ENCODE data around the gene CSRP3.

CSRP3 gene

DNA sequence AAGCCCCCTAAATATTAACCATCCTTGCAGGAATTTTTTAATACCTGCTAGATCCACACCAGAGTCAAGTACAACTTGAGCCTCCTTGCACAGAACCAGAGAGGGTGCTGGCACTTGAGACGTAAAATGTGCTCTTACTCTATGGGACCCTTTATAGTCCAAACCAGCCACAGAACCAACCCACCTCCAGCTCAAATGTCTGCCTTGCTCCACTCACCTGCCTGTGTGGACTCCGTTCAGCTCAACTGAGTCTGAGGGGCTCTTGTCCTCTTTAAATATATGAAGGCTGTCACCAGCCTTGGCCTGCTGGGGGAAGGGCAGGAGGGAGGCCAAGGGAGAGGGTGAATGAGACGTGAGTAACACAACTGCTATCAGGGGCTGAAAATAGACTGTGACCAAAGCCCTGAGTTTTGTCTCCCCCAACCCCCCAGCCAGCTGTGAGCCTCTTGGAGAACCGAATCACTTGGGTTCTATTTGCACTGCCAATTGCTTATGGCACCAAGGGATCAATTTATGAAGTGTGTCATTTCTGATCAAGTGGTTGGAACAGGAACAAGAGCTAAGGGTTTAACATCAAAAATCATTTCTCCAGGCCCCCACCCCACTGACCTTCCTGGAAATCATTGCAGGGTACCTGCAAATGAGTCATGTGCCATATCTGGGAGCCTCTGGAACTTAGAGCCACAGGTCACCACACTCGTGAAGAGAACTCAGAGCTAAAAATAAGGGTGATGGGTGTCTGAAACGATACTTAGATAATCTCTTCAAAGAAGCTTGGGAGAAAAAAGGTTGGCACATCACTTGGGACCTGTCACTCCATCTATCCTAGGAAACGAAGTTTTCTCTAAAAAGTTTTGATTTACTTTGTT is at the start of gene CSRP3:
Gene CSRP3, minus strand, starts transcription at position 247 of the 869 bp plus-strand sequence. CDS start 9,535 bp downstream, outside the sequence.
- no peak for DNase-seq (ENCODE audit: low read depth)

DNA sequence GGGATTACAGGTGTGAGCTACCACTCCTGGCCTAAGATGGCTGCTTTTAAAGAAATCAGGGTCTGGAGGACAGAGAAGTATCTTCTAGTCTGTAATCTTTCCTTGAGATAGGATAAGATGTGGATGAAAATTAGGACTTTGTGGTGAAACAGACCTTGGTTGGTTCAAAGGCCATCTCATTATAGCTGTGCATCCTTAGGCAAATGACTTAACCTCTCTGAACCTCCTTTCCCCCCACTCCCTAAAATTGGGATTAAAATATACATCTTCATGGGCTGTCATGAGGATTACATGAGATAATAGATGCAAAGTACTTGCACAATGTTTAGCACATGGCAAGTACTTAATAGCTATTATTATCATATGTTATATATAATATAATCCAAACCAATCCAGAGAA is 49.8 kb upstream of the CSRP3 start:
- DNase-seq (ENCODE audit: low read depth) = no peak

DNA sequence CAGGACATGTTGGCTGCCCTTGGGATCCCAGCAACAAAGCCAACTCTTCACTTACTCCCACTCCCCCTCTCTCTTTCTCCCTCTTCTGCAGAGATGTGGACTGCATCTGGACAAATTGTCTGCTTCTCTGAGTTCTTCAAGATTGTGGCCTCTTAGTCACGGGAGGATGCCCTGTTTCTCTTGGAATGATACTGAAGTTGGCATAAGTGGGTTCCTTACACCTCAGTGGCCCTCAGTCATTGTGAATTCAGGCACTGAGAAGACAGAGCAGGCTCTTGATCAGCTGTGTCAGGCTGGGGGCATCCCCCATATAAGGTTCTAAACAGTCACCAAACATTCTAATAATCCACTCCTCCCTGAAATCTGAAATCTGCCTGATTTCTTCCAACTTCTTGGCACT is 45.0 kb upstream of the CSRP3 start:
- DNase-seq (ENCODE audit: low read depth) = no peak

DNA sequence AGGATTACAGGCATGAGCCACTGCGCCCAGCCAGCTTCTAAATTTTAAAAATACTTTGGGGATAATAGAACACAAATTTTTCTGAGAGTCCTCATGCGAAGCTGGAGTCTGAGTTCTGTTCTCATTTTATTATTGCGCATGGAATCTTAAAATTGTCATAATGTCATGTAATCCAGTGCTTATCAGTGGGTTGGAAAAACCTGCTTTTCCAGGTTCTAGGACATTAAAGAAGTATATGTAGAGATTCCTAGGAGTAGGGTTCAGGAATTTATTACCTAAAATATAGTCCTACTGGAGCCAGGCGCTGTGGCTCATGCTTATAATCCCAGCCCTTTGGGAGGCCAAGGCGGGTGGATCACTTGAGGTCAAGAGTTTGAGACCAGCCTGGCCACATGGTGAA is 43.6 kb upstream of the CSRP3 start:
- no peak for DNase-seq (ENCODE audit: low read depth)

DNA sequence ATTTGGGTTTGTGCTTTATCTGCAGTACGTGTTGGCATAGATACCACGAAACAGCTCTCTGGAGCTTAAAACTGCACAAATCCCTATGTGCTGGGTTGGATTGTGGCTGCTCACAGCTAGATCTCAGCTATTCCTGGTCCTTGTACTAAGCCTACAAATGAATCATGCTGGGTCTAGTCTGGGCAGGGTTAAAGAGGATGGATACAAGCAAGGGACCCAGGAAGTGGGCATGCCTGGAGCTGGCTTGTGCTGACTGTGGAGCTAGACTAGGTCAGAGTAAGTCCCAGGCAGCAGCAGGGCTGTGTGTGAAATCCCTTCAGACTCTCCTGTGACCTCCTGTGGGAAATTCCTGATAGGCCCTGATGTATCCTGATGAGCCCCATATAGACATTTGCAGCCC is 42.8 kb upstream of the CSRP3 start:
- no peak for DNase-seq (ENCODE audit: low read depth)

DNA sequence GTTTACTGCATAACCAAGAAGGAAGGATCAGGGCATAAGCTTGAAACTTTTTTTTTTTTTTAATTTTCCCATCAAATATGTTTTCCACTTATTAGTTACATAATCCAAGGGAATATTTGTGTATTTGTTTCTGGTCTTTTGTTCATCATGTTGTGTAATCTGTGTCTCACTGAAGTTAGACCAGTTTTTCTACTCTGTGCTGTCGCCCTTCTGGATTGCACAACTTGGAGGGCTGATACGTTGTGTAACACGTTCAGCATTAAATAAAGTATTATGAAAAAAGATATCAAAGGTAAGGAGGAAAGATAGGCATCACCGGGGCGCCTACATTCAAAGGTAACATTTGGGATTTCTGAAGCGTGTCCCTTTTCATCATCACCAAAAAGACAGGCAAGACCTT is 42.3 kb upstream of the CSRP3 start:
- DNase-seq (ENCODE audit: low read depth) = no peak

DNA sequence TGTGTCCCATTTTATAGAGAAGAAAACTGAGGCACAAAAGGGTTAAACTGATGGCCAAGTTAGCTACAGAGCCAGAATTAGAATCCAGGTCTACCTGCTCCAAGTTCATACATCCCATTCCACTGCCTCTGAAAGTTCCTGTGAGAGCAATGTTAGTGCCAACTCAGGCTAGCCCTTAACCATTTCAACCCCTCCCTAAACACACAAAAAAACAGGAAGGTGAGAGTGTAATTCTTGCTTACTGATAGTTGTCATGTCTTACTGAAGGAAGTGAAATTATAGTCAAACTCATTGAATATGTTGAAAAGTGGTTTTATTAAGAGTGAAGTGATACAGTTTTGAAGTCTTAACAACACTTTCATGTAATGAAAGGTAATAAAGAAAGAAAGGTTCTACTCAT is 41.8 kb upstream of the CSRP3 start:
- DNase-seq (ENCODE audit: low read depth) = no peak

DNA sequence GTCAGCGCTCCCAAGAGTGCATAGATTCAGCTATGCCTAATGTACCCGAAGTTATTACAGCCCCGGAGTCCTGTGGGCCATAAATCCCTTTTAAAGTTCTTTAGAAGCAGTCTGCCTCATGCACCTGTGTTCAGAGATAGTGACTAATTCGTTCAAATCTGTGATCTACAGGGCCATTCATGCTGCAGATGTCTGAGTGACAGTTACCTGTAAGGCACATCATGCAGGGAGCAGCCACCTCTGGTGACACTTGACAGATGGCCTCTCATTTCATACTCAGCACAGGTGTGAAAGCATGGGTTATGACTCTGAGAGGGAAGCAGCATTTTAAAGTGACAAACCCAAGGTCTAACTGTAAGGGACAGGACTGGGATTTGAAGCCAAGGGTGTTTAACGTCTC is 41.4 kb upstream of the CSRP3 start:
- no peak for DNase-seq (ENCODE audit: low read depth)

DNA sequence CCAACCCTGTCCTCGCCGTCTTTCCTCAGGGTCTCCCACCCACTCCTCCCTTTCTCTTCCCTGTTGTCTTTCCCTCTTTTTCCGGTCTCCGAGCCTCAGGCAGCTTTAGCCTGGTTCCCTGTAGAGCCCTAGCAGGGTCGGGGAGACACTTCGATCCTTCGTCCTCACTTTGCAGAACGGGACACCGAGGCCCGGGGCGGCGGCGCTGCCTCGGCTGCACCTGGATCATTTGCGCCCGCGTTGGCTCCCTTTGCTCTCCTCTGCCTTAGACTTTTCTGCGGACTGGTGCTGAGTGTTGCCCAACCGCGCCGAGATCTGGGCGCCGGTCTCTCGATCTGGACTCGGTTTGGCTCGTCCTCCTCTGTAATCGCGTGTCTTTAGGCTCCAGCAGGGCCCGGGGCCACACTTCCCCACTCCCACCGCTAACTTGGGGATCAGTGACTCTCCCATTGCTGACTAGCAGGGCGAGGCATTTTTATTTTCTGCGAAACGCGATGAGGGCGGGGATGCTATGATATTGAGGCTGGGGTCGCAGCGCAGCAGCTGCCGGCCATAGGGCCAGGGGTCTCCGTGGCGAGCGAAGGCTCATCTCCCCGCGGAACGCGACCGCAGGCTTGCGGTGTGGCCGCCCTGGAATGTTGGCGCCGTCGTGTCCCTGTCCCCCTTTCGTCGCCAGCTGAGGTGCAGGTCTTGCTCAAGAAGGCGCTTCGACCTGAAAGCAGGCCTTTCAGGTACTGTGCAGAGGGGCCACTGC is 40.6 kb upstream of the CSRP3 start:
- DNase-seq (ENCODE audit: low read depth) = no peak

DNA sequence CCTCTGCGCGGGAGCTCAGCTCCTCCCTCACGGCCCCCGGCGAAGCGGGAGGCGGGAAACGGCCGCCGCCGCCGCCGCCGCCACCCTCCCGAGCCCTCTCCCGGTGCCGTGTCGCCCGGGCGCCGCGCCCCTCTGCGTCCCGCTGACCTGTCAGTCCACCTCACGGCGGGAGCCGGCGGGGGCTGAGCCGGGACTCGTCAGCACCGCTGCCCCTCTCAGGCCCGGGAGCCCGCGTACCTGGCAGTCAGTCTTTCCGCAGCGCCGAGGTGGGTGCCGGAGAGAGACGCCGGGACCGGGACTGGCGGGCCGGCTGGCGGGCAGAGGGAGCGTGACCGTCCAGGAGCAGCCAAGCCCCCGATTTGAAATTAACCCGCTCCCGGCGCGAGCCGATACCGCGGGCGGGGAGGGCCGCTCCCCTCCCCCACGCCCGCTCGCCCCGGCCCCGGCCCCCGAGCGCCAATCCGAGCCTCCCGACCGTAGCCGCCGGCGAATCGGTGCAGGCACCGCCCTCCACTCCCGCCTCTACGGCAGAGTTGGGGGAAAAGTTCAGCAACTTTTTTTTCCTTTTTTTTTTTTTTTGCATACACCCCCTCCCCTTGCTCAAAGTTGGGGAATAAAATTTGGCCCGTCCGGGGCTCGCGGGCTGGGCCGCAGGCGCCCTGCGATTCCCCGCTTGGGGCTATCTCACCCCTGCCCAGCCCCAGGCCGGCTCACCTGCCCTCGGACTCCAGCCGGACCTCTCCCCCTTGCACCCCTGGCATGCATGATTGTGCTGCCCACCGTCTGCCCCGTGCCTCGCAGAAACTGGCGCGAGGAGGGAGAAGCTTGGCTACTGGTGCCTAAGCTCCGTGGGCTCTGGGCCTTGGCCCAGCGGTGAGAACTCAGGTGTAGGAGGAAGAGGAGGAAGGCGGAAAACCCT is 39.7 kb upstream of the CSRP3 start:
- no peak for DNase-seq (ENCODE audit: low read depth)

DNA sequence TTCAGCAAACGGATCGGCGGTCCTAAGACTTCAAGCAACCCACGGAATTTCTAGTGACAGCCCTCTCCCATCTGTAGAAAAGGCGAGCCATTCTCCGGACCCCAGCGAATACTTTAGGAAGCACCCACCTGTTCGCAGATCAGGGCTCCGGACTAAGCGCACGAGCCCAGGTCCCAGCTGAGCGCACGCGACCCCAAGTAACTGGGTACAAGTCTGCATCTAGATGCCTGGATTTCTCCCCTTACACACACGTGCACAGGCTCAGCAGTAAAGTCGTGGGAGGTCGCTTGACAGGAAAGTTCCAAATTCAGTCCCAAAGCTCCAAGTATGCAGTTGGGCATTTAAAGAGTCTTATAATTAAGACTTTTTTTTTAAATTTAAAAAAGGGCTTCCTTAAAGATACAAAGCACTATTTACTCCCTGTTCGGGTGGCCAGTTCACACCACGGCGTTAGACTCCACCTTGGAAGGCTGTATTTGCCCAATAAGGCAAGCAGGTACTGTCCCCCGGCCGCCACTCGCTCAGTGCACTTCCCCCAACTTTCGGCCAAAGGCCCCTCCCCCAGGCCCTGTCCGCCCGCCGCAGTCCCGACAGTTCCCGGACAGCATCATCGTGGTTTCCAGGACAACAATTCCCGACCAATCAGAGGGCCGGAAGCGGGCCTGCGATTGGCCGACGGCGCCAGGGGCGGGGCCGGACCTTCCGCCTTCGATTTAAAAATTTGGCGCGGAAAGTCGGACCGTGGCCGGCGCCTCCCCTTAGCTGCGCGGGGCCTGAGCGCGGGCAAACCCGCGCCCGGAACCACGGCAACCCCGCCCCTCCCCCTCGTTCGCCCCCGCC is 38.9 kb upstream of the CSRP3 start, which contains the start of gene E2F8:
Gene E2F8, minus strand, starts transcription at position 526 of the 840 bp plus-strand sequence. CDS start 824 bp downstream, outside the sequence.
- peak; percentile 69 for DNase-seq (ENCODE audit: low read depth)

DNA sequence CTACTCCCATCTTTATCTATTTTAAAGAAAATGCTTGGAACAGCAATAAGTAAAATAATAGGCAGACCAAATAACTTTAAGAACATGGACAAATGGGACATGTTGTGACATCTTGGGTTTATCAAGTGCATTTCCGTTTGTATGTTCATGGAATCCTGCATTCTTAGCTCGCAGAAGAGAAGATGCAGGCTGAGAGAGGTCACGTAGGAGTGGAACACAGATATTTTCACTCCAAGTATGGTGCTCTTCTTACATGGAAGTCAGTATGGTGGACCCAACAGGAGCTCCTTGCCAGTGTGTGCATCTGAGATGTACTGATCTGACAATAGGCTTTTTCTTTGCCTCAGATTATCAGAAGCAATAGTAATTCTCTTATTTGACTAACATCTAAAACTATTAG is 37.3 kb upstream of the CSRP3 start:
- no peak for DNase-seq (ENCODE audit: low read depth)

DNA sequence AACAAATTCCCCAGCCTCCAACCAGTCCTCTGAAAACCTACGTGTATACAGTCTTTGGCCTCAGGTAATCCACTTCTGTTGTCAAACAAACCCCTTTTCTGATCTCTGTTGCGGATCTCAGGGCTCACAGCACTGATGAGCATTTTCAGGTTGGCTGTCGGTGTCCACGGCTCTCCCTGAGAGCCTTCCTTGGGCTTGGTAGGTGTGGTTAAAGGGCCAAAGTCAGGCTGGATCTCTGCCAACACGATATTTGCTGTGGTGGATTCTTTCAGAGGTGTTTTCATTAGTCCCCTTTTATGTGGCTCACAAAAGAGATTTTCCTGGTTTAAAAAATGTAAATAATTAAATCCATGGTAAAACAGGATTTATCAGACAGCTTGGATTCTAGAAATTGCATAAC is 36.0 kb upstream of the CSRP3 start:
- no peak for DNase-seq (ENCODE audit: low read depth)

DNA sequence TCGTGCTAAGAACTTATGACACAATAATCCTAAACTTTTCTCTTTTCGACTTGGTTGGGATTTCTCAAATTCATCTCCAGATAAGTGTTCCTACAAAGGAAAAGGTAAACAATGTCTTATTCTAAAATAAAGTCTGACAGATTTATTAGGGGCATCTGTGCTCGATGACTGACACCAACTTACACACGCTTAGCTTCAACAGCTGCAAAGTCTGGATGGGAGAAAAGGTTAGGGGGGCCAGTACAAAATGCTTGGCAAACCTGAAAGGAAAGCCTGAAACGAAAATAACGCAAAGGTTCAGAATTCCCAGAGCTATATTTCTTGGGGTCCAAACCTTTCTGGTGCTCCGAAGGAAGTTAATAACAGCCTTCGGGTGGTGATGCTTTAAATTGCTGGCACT is 35.6 kb upstream of the CSRP3 start:
- no peak for DNase-seq (ENCODE audit: low read depth)

DNA sequence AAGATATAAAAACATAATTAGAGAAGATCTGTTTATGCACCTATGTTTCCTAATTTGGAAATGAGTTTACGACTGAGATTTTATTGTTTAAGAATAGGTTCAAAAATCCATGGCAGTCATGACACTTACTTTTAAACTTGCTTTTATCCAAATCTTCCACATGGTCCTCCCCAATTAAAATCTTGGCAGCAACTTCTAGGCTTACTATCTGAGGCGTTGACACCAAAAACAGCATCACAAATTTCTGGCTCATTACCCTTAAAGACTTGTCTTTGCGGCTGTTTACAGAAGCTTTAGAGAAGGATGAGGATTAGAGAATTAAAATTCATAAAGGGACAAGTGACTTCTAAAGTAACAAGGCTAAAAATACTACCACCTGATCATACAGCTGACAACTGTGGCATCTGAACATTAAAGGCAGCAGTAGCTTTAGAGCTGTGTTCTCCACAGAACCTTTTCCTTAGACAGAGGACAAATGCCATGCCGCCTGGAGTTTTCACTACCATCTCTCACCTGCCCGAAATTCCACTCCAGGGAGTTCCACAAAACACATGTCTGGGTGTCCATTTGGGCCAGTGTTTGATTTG is 32.5 kb upstream of the CSRP3 start:
- DNase-seq (ENCODE audit: low read depth) = no peak

DNA sequence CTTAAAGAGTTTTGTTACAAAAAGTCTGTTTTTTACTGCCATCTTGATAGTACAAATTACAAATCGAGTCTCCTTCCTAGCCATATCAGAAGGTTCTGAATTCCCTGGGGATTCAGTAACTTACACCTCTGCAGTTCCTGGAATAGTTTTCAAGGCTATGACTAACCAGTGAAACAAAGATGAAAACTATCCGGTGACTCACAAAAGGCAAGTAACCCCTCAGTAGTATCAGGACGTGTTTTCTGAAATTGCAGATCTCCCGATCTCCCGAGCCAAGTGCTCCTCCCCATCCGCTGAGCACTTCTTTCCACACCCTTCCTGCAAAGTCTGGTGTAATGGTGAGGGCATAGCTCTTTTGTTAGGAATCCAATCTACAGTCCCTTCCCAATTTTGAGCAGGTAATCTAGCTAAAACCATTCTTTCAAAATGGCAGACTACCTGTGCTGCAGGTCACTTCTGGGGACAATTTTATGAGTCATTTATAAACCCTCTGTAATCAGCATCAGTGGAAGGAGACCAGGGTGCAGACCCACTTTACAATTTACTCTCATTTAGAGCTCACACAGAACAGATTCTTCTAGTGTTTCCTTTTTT is 31.2 kb upstream of the CSRP3 start:
- no peak for DNase-seq (ENCODE audit: low read depth)

DNA sequence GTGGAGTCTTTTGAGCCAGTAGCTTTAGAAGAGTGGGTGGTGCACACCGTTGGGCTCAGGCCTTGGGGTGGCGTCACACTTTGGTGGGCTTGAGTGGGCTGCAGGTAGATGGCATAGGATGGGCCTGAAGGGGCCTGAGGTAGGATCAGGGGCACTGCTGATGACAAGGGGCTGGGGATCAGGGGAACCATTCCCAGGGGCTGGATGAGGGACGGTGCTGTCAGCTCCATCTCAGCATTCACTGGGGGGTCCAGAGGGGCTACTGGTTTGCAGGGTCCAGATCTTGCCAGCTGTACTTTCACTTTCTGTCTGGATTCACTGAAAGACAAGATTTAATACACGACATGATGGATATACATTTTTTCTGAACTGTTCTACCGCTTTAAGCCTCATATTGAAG is 27.9 kb upstream of the CSRP3 start:
- no peak for DNase-seq (ENCODE audit: low read depth)

DNA sequence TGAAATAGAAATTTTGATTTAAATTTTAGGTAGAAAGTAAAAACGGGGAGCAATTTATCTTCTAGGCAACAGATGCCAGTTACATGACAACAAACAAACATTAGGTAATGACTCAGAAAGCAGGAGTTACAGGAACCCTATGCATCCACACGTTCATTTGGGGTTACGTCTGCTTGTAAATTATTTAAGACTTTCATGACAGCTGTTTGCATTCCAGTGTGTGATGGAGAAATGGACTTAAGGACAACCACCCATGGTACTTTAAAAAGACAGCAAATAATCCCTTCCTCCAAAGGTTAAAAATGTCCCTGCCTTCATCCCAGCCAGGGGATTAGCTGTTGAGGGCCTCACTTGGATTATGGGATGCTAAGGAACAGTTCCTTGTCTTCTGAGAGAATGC is 27.2 kb upstream of the CSRP3 start:
- no peak for DNase-seq (ENCODE audit: low read depth)

DNA sequence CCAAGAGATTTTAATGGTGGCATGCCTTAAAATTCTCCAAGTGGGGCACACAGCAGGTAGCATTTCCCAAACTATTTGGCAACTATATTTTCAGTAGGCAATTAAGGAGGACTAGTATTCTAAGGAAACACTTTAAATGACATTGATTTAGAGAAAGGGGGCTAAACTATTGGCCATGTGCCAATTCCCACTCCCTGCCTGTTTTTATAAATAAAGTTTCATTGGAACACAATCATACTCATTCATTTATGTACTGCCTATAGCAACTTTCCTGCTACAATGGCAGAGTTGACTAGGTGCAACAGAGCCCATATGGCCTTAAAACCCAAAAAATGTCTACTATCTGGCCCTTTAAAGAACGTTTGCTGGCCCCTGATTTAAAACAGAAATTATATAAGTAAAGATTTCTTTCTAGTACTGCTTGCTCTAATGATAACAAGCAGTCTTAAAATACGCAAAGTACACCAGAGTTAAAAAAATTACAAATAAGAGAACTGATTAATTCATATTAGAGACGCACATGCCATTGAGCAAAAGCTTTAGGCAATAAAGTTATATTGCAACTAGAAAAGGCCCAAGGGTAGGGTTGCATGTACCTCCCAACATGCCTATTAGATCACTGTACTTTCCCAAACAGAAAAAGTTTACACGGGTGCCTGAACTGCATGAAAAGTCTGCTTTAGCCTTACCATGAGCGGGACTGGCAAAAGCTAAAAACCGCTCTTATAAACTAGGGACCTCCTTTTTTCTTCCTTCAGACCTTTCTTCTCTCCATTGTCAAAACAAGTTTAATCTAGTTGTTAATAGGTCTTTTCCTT is 24.8 kb upstream of the CSRP3 start:
- no peak for DNase-seq (ENCODE audit: low read depth)

DNA sequence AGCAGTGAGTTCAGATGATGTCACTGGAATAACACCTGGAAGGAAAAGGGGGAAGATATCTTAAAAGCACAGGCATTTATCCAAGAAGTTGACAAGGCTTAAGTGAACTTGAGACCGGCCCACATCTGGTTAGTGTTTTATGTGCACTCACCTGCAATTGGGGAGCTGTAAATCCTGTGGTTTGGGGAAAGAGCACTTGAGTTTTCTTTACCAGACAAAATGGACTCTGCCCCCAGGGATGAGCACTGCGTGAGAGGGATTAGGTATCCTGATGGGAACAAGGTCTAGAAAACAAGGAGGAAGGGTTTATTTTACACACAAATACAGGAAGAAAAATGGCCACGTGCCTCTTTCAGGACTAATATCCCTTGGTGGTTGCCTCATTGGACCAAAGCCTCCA is 23.8 kb upstream of the CSRP3 start:
- no peak for DNase-seq (ENCODE audit: low read depth)

Data from stimulated activated CD8-positive, alpha-beta memory T cell treated with anti-CD3 and anti-CD28 coated beads, Interleukin-7, amount 100 ng/mL, for 24 hours (primary cell).